Upper lobe of left lung (tissue), 6 donors: ENCODE results near the gene TSPYL6. TPM values are rescaled to one million over a fixed set of nuclear protein-coding genes. Genes with fewer than 3 reads are reported as not detected.
A peak's percentile ranks its signal among the peaks of the same experiment; 100 is the strongest.

Experiments
- ATAC-seq, 2 donors: fragments of 200-7000 bp; cut with Tn5 transposase; one replicate each; pipeline ENCODE4 v1.9.1; 2022; ENCODE audit warnings: mild to moderate bottlenecking in 2 of 2, moderate library complexity in 2 of 2; ENCODE audit not compliant: low FRiP score in 2 of 2
- DNase-seq, 2 donors: peaks; one replicate each; pipeline ENCODE4 v3.0.0-alpha.2; 2019 to 2020
- H3K27ac ChIP-seq, 4 donors: fragments of 200-600 bp; sonication (generic); one replicate each; pipeline ENCODE4 v1.5.1; 2016 to 2019
- H3K27me3 ChIP-seq, 4 donors: fragments of 200-600 bp; sonication (generic); one replicate each; pipeline ENCODE4 v1.5.1; 2017 to 2019
- H3K36me3 ChIP-seq, 4 donors: fragments of 200-600 bp; sonication (generic); one replicate each; pipeline ENCODE4 v1.5.1; 2016 to 2019
- H3K4me1 ChIP-seq, 4 donors: fragments of 200-600 bp; sonication (generic); one replicate each; pipeline ENCODE4 v1.5.1; 2018 to 2019
- H3K4me3 ChIP-seq, 4 donors: fragments of 200-600 bp; sonication (generic); one replicate each; pipeline ENCODE4 v1.5.1; 2017 to 2019; ENCODE audit warnings: mild to moderate bottlenecking in 2 of 4, moderate library complexity in 1 of 4
- H3K9me3 ChIP-seq, 4 donors: fragments of 200-600 bp; sonication (generic); one replicate each; pipeline ENCODE4 v1.5.1; 2018 to 2019
- CTCF ChIP-seq, 6 experiments: fragments of 450-650 bp in 4 of 6; fragments of 200-600 bp in 2 of 6; sonication (generic) in 2 of 6; IDR thresholded peaks; one replicate each; pipeline ENCODE4 v1.5.1; 2016 to 2019; ENCODE audit warnings: antibody characterized with exemption in 6 of 6
- EP300 ChIP-seq, 4 donors: sonication (generic); formaldehyde crosslinking; IDR thresholded peaks; one replicate each; pipeline ENCODE4 v1.5.1; 2017; ENCODE audit warnings: antibody characterized with exemption in 4 of 4, control low read depth in 2 of 4
- POLR2A ChIP-seq, 4 donors: fragments of 450-650 bp; IDR thresholded peaks; one replicate each; pipeline ENCODE4 v1.5.1; 2016 to 2017; ENCODE audit warnings: antibody characterized with exemption in 4 of 4, mild to moderate bottlenecking in 2 of 4
- POLR2AphosphoS5 ChIP-seq, 2 donors: sonication (generic); formaldehyde crosslinking; IDR thresholded peaks; one replicate each; pipeline ENCODE4 v1.5.1; 2017; ENCODE audit warnings: antibody characterized with exemption in 2 of 2
- WGBS, 2 donors: methylation state at CpG; one replicate each; pipeline ENCODE4 v1.1.5; 2017 to 2018; 5-methylcytosine and 5-hydroxymethylcytosine counted together
- total RNA-seq, 6 donors: library from RNA; depleted of rRNA in 4 of 6; stranded (reverse); fragments of >200 nt in 4 of 6; gene quantifications; one replicate each; pipeline versions ENCODE4 v1.1.0 to v1.2.1, GENCODE V29; 2016 to 2021
- donor health status: DM: no; HTN: no; CAD: no; lungs with moderate emphysema.
- donor health status: DM: no; HTN: yes; CAD: no; lungs with severe emphysema.

TSPYL6 gene
- total RNA-seq, 6 donors from 2014 or later: 1.0 TPM; not detected in 5

- 80 to 84% methylated on average over 2 of the region's 2 CpGs for WGBS, 2 donors
- TF ChIP-seq EP300 (IDR thresholded peaks at IDR 0.05) (no peak), CTCF (IDR thresholded peaks at IDR 0.05) (peak in 1 of 6 experiments; percentile 26)
- no peaks in the 10 kb centered on the region for H3K9me3 ChIP-seq
- no peaks in the 10 kb centered on the region for H3K36me3 ChIP-seq
- H3K27ac ChIP-seq: no peak overlapping the region
- no peaks in the 10 kb centered on the region for H3K27me3 ChIP-seq
- no peak overlapping the region for H3K4me3 ChIP-seq
- peaks cover 0 to 2% (median 0%) of the 10 kb centered on the region in 4 donors for H3K4me1 ChIP-seq
- ATAC-seq (no peak), DNase-seq (no peak)
Measured at GRCh38 chr2:54279385-54279784, 23.4 kb upstream of the TSPYL6 start.

GRCh38 chr2:54275541-54275940, 19.5 kb upstream of the TSPYL6 start:
- Histone ChIP-seq H3K4me3 (no peak overlapping the region), H3K36me3 (no peaks in the 10 kb centered on the region), H3K4me1 (peaks cover 0 to 2% (median 0%) of the 10 kb centered on the region in 4 donors), H3K27ac (no peak overlapping the region), H3K9me3 (no peaks in the 10 kb centered on the region), H3K27me3 (no peaks in the 10 kb centered on the region)
- DNase-seq (no peak), ATAC-seq (peak in 1 of 2 donors; percentile 24)
- TF ChIP-seq EP300 (IDR thresholded peaks at IDR 0.05) (no peak), POLR2A (IDR thresholded peaks at IDR 0.05) (no peak), CTCF (IDR thresholded peaks at IDR 0.05) (no peak), POLR2AphosphoS5 (IDR thresholded peaks at IDR 0.05) (no peak)
- WGBS, 2 donors: 84 to 85% methylated on average over 2 of the region's 2 CpGs

GRCh38 chr2:54274781-54275242, 18.8 kb upstream of the TSPYL6 start:
- 71 to 79% methylated on average over 1 of the region's 1 CpG for WGBS, 2 donors

GRCh38 chr2:54271843-54272627, 16.0 kb upstream of the TSPYL6 start:
- ATAC-seq (peak; percentile 11 to 55), DNase-seq (no peak)
- Histone ChIP-seq H3K27me3 (no peaks in the 10 kb centered on the region), H3K9me3 (no peaks in the 10 kb centered on the region), H3K27ac (no peak overlapping the region), H3K4me3 (no peak overlapping the region), H3K4me1 (peaks cover 0 to 2% (median 0%) of the 10 kb centered on the region in 4 donors), H3K36me3 (no peaks in the 10 kb centered on the region)
- TF ChIP-seq EP300 (IDR thresholded peaks at IDR 0.05) (no peak), POLR2A (IDR thresholded peaks at IDR 0.05) (no peak), CTCF (IDR thresholded peaks at IDR 0.05) (no peak), POLR2AphosphoS5 (IDR thresholded peaks at IDR 0.05) (no peak)
- WGBS, 2 donors: 86 to 89% methylated on average over 4 to 6 of the region's 6 CpGs

More at GRCh38 chr2:54274781-54275242, 18.8 kb upstream of the TSPYL6 start:
- Histone ChIP-seq H3K9me3 (no peaks in the 10 kb centered on the region), H3K4me1 (peaks cover 0 to 2% (median 0%) of the 10 kb centered on the region in 4 donors), H3K4me3 (no peak overlapping the region), H3K27ac (no peak overlapping the region), H3K36me3 (no peaks in the 10 kb centered on the region), H3K27me3 (no peaks in the 10 kb centered on the region)
- peak in 1 of 2 donors; percentile 66 for ATAC-seq
- DNase-seq: no peak
- no peak for TF ChIP-seq EP300 (IDR thresholded peaks at IDR 0.05)
- no peak for TF ChIP-seq CTCF (IDR thresholded peaks at IDR 0.05)
- TF ChIP-seq POLR2A (IDR thresholded peaks at IDR 0.05): no peak
- TF ChIP-seq POLR2AphosphoS5 (IDR thresholded peaks at IDR 0.05): no peak
